Activated B cell treated with CpG ODN at 0.5 μM for 24 hours (primary cell): ENCODE data around the gene AMIGO1. TPM values are rescaled to one million over a fixed set of nuclear protein-coding genes. Genes with fewer than 3 reads are reported as not detected.

Source experiments
- ATAC-seq: fragments of 200-7000 bp; cut with Tn5 transposase; one replicate; pipeline ENCODE4 v1.10.0; 2021; ENCODE audit warnings: low read depth, mild to moderate bottlenecking, moderate library complexity
- CTCF ChIA-PET: fragments of 350-600 bp; sonication (Branson Sonifier 250); formaldehyde crosslinking; loops from one replicate; lab custom pipeline; 2021; ENCODE audit warnings: antibody characterized with exemption; lab: Charles Lee
- POLR2A ChIA-PET: fragments of 350-600 bp; sonication (Branson Sonifier 250); formaldehyde crosslinking; loops from one replicate; lab custom pipeline; 2021; ENCODE audit warnings: antibody characterized with exemption; lab: Charles Lee
- DNase-seq: peaks from one replicate; pipeline ENCODE4 v3.0.0; 2022
- H3K27ac Mint-ChIP-seq: one replicate; pipeline ENCODE4 v1.8.0; 2020; ENCODE audit warnings: mixed read lengths
- H3K27me3 Mint-ChIP-seq: one replicate; pipeline ENCODE4 v1.8.0; 2021; ENCODE audit warnings: mixed read lengths
- H3K36me3 Mint-ChIP-seq: one replicate; pipeline ENCODE4 v1.8.0; 2021; ENCODE audit warnings: low read depth, mixed read lengths
- H3K4me1 Mint-ChIP-seq: one replicate; pipeline ENCODE4 v1.8.0; 2021; ENCODE audit warnings: mixed read lengths
- H3K4me3 Mint-ChIP-seq: one replicate; pipeline ENCODE4 v1.8.0; 2020; ENCODE audit warnings: mild to moderate bottlenecking, mixed read lengths
- H3K9me3 Mint-ChIP-seq: one replicate; pipeline ENCODE4 v1.8.0; 2020; ENCODE audit warnings: mixed read lengths
- CTCF ChIP-seq: fragments of 200-600 bp; IDR thresholded peaks from one replicate; pipeline ENCODE4 v1.8.0; 2022; ENCODE audit warnings: antibody characterized with exemption, mild to moderate bottlenecking
- intact Hi-C: fragments of 100-400 bp; cut with micrococcal nuclease; formaldehyde crosslinking; loops from one replicate; pipeline ENCODE4 v1.15.1; 2024
- total RNA-seq: library from RNA; stranded (reverse); gene quantifications from 2 replicates; pipeline ENCODE4 v1.2.3, GENCODE V29; 2022

Gene AMIGO1
- total RNA-seq, 1 donor from 2014 or later, result 0.53 TPM

- Mint-ChIP-seq H3K9me3 (no peaks in the 10 kb centered on the region), H3K27me3 (no peaks in the 10 kb centered on the region), H3K27ac (no peak overlapping the region), H3K4me3 (no peak overlapping the region), H3K36me3 (peaks cover under 1% of the 10 kb centered on the region), H3K4me1 (peaks cover 16% of the 10 kb centered on the region)
- TF ChIP-seq CTCF, result no peak
- no peak for DNase-seq
- CTCF ChIA-PET, result interaction anchor here (1.4 to 3.9 kb wide), 2 partner anchors 10 to 98 kb away, joined by 4 to 15 read pairs; no protein-coding TSS in a partner anchor
- no peak for ATAC-seq
- POLR2A ChIA-PET, result interaction anchor here (0.6 kb wide), 1 partner anchor 157 kb away, joined by 3 read pairs; no protein-coding TSS in a partner anchor
- intact Hi-C loops, result no loop called here
Measured at GRCh38 chr1:109542657-109543056, 33.1 kb upstream of the AMIGO1 start.

GRCh38 chr1:109541102-109541501 lies 31.6 kb upstream of the AMIGO1 start:
- POLR2A ChIA-PET, result no interaction called here
- CTCF ChIA-PET, result interaction anchor here (1.5 to 3.9 kb wide), 2 partner anchors 9 to 100 kb away, joined by 4 to 15 read pairs; no protein-coding TSS in a partner anchor
- no peaks in the 10 kb centered on the region for H3K27me3 Mint-ChIP-seq
- H3K27ac Mint-ChIP-seq, result no peak overlapping the region
- H3K9me3 Mint-ChIP-seq, result no peaks in the 10 kb centered on the region
- ATAC-seq, result no peak
- TF ChIP-seq CTCF, result no peak
- no peak overlapping the region for H3K4me3 Mint-ChIP-seq
- intact Hi-C loops, result no loop called here
- H3K36me3 Mint-ChIP-seq, result no peaks in the 10 kb centered on the region
- peaks cover under 1% of the 10 kb centered on the region for H3K4me1 Mint-ChIP-seq
- no peak for DNase-seq

- H3K27me3 Mint-ChIP-seq, result no peaks in the 10 kb centered on the region
- H3K36me3 Mint-ChIP-seq, result no peaks in the 10 kb centered on the region
- ATAC-seq (no peak), DNase-seq (no peak)
- intact Hi-C loops, result no loop called here
- CTCF ChIA-PET, result interaction anchor here (1.4 kb wide), 1 partner anchor 97 kb away, joined by 3 read pairs; no protein-coding TSS in a partner anchor
- H3K27ac Mint-ChIP-seq, result no peak within 1 kb of the TSS
- no peak for TF ChIP-seq CTCF
- POLR2A ChIA-PET, result no interaction called here
- no peak within 1 kb of the TSS for H3K4me3 Mint-ChIP-seq
- no peaks in the 10 kb centered on the region for H3K9me3 Mint-ChIP-seq
- no peaks in the 10 kb centered on the region for H3K4me1 Mint-ChIP-seq
Measured at GRCh38 chr1:109539676-109540075, 30.1 kb upstream of the AMIGO1 start, which contains the start of gene GPR61. Gene GPR61 (plus strand): TSS chr1:109539872. CDS start chr1:109543023, 3,151 bp downstream.

GRCh38 chr1:109538827-109539555 lies 29.5 kb upstream of the AMIGO1 start:
- ChIA-PET CTCF (interaction anchor here (1.2 to 1.4 kb wide), 2 partner anchors 48 to 98 kb away, joined by 3 to 5 read pairs; no protein-coding TSS in a partner anchor), POLR2A (no interaction called here)
- intact Hi-C loops, result no loop called here
- Mint-ChIP-seq H3K27ac (no peak overlapping the region), H3K27me3 (no peaks in the 10 kb centered on the region), H3K36me3 (no peaks in the 10 kb centered on the region), H3K4me3 (no peak overlapping the region), H3K4me1 (no peaks in the 10 kb centered on the region), H3K9me3 (no peaks in the 10 kb centered on the region)
- ATAC-seq, result no peak
- no peak for DNase-seq
- no peak for TF ChIP-seq CTCF

- DNase-seq (no peak), ATAC-seq (no peak)
- TF ChIP-seq CTCF, result no peak
- intact Hi-C loops, result no loop called here
- CTCF ChIA-PET, result interaction anchor here (1.3 to 1.7 kb wide), 3 partner anchors 9 to 44 kb away, joined by 3 to 4 read pairs (median 4); partner anchors contain the start of gene CYB561D1
- Mint-ChIP-seq H3K4me3 (no peak overlapping the region), H3K9me3 (no peaks in the 10 kb centered on the region), H3K27me3 (no peaks in the 10 kb centered on the region), H3K36me3 (no peaks in the 10 kb centered on the region), H3K4me1 (peaks cover 3% of the 10 kb centered on the region), H3K27ac (no peak overlapping the region)
- POLR2A ChIA-PET, result no interaction called here
Measured at GRCh38 chr1:109537450-109538178, 28.1 kb upstream of the AMIGO1 start.
